ENCODE measurements around the gene TNFRSF18.
"Not testable (repeated sequence)": the region's sequence is repeated elsewhere in the genome, so short reads cannot be mapped to it uniquely, and the experiment has no call there.

The TNFRSF18 gene

DNA sequence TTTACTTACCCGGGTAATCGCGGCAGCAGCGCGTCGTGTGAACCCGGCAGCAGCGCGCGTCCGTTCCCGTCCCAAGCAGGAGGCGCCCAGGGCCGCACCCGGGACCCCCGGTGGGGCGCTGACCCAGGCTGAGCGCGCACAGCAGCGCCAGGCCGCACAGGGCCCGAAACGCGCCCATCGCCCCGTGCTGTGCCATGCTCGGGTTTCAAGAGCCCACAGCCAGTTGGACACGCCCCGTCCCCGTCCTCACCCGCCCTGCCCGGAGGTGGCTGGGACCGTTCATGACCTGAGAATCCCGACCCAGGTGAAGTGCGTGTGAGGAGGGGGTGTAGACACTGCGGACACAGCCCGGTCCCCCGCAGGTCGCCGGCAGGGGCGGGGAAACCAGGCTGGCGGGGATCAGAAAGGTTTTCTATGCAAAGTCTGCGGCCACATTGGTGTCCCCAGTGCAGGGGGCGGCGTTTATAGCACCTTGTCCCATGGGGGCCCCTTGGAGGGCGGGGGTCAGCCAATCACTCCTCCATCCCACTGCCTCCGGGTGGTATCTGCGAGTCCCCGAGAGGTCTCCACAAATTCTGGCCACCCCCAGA is at the start of gene TNFRSF18:
Gene TNFRSF18 (minus strand): TSS at position 217 of the 590 bp plus-strand sequence. CDS start 21 bp downstream, at position 196.
- DNase-seq: no peak

GRCh38 chr1:1255611-1256010 is 49.2 kb upstream of the TNFRSF18 start:
- DNase-seq: no peak

- DNase-seq: no peak
These were observed 48.7 kb upstream of the TNFRSF18 start for GRCh38 chr1:1255078-1255477.

DNA sequence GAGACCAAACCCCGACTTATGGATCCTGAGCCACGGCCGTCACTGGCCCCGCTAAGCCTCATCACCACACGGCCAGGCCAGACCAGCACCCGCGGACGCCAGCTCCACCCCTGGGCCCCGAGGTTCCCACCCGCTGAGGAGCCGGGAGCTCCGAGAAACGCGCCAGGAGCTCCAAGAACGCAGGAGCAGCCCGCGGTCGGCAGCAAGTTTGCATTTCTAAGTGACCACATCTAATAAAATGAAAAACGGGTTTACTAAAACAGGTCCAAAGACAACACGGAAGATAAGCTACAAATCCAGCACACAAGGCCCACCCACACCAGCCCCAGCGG is 48.2 kb upstream of the TNFRSF18 start:
- DNase-seq: no peak

- DNase-seq: no peak
These were observed 47.7 kb upstream of the TNFRSF18 start for GRCh38 chr1:1253972-1254666.

DNA sequence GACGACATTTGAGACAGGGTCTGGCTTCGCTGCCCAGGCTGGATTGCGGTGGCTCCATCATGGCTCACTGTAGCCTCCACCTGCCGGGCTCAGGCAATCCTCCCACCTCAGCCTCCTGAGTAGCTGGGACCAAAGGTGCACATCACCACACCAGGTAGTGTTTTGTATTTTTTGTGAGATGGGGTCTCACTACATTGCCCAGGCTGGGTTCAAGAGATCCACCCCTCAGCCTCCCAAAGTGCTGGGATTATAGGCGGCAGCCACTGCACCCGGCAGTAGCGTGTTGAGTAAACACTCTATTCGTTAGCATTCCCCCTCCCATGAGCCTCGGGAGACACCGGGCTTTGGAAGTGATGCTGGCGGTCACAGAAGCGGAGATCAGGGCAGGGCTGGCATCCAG is 46.9 kb upstream of the TNFRSF18 start:
- DNase-seq: no peak

GRCh38 chr1:1250786-1251284 is 44.4 kb upstream of the TNFRSF18 start:
- peak; percentile 36 for DNase-seq

- DNase-seq: not testable (repeated sequence)
These were observed 41.9 kb upstream of the TNFRSF18 start for GRCh38 chr1:1248009-1248913.

- no peak for DNase-seq
These were observed 41.0 kb upstream of the TNFRSF18 start for GRCh38 chr1:1247341-1247913.

- DNase-seq: no peak
These were observed 40.4 kb upstream of the TNFRSF18 start, which contains the start of gene C1QTNF12 for GRCh38 chr1:1246577-1247340. C1QTNF12 (minus strand) TSS chr1:1246722; CDS start chr1:1246690, 32 bp downstream.

- DNase-seq: no peak
These were observed 39.6 kb upstream of the TNFRSF18 start for GRCh38 chr1:1245817-1246576.

GRCh38 chr1:1245178-1245816 is 38.9 kb upstream of the TNFRSF18 start:
- DNase-seq: no peak

DNA sequence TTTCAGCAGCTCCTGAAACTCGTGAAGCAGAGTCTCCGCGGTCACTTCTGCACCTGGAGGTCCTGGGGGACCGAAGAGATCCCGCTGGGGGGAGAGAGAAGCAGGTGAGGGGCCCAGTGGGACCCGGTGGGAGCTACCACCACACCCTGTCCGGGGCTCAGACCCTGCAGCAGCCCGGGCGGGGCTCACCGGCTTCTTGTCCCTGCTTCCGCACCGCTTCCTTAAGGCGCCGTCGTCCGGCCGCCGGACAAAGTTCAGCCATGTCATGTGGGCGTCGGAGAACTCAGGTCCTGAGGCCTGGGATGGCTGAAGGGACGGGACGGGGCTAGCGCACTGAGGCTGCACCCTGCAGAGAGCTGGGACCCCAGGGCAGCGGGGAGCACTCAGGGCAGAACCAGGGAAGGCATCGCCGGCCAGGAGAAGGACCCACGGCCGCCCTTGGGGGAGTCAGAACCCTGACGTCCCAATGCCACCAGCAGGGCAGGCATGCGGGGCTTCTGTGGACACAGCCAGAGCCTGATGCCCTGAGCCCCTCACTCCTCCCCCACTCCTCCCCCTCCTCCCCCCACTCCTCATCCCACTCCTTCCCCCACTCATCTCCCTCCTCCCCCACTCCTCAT is 37.9 kb upstream of the TNFRSF18 start:
- no peak for DNase-seq

- DNase-seq: no peak
These were observed 37.4 kb upstream of the TNFRSF18 start for GRCh38 chr1:1243807-1244191.

DNA sequence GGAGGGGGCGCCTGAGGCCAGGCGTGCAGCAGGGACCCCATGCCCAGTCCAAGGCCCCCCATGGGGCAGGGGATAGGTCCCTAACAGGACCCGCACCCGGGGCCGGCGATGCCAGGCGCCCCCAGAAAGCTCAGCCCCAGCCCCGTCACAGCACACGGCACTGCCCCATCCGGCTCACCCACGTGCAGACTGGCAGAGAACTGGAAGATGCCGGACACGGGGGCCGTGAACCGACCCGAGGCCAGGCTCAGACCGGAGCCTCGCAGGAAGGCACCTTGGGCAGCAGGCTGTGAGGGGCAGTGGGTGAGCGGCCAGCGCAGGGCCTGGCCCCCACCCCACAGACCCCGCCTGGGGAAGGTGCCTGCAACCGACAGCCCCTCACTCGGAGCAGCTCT is 36.9 kb upstream of the TNFRSF18 start:
- no peak for DNase-seq

- DNase-seq: no peak
These were observed 36.3 kb upstream of the TNFRSF18 start for GRCh38 chr1:1242461-1243265.

- DNase-seq: no peak
These were observed 35.3 kb upstream of the TNFRSF18 start for GRCh38 chr1:1241588-1242219.

DNA sequence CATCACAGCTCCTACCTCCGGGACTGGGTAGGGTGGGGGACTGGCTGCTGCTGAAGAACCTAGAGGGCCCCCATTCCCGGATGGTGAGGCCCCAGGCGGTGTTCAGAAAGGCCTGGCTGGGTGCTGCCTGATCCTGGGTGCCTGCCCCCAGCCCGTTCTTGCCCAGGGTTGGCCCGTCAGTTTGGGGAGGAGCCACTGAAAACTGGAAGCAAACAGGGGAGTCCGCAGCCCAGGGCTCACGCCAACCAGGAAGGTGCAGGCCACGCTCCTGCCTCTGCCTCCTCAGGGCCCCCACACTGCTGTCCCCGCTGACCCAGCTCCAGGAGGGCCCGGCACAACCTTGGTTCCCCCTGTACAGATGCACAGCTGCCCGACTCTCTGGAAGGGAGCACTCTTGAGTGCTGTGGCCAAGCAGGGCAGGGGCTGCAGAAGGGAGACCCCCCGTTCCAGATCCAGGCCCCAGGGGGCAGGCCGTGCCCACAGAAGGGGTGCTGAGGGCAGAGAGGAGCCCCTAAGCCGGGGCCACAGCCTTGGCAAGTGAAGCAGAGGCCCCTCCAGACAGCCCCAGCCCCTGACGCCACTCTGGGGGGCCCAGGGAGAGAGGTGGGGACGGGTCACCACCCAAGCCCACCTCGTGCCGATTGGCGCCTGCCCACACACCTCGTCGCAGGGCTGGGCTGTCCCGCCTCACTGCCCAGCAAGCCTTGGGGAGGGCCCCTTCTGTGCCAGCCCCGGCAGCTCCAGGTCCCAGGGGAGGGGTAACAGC is 34.6 kb upstream of the TNFRSF18 start:
- no peak for DNase-seq
